Right lobe of liver (tissue), 6 donors: ENCODE data around the gene CDC20. TPM values are rescaled to one million over a fixed set of nuclear protein-coding genes. Genes with fewer than 3 reads are reported as not detected.

Experiments used
- ATAC-seq, 4 donors: fragments of 200-7000 bp; cut with Tn5 transposase; one replicate each; pipeline ENCODE4 v1.9.1; 2020; ENCODE audit warnings: mild to moderate bottlenecking in 4 of 4, moderate library complexity in 4 of 4
- DNase-seq, 3 donors: peaks; one replicate each; pipeline ENCODE4 v3.0.0-alpha.2; 2020
- H3K27ac ChIP-seq, 3 donors: fragments of 200-600 bp; one replicate each; pipeline ENCODE4 v1.8.0; 2022
- H3K27me3 ChIP-seq, 2 donors: fragments of 200-600 bp; one replicate each; pipeline ENCODE4 v1.8.0; 2022
- H3K36me3 ChIP-seq, 4 donors: fragments of 200-600 bp; sonication (generic) in 1 of 4; one replicate each; pipeline versions ENCODE4 v1.5.1 to v1.8.0; 2017 to 2022; ENCODE audit warnings: control low read depth in 1 of 4
- H3K4me1 ChIP-seq, 4 donors: fragments of 200-600 bp; sonication (generic) in 1 of 4; one replicate each; pipeline versions ENCODE4 v1.5.1 to v1.8.0; 2017 to 2022; ENCODE audit warnings: control low read depth in 1 of 4
- H3K4me3 ChIP-seq, 3 donors: fragments of 200-600 bp; one replicate each; pipeline ENCODE4 v1.8.0; 2022
- H3K9me3 ChIP-seq, 4 donors: fragments of 200-600 bp; sonication (generic) in 1 of 4; one replicate each; pipeline versions ENCODE4 v1.5.1 to v1.8.0; 2017 to 2022; ENCODE audit warnings: control low read depth in 1 of 4
- POLR2A ChIP-seq: fragments of 450-650 bp; IDR thresholded peaks from one replicate; pipeline ENCODE4 v1.6.1; 2017; ENCODE audit warnings: antibody characterized with exemption, mild to moderate bottlenecking
- WGBS: methylation state at CpG from one replicate; pipeline ENCODE4 v1.1.6; 2018; ENCODE audit warnings: low coverage, low lambda C conversion rate; ENCODE audit not compliant: insufficient coverage; ENCODE audit errors: missing lambda C conversion rate; 5-methylcytosine and 5-hydroxymethylcytosine counted together
- intact Hi-C, 2 donors: fragments of 100-400 bp; cut with DNase I; formaldehyde crosslinking; loops; one replicate each; pipeline versions ENCODE4 v1.11.2 to v1.14.1; 2022
- microRNA-seq, 2 donors: library from miRNA; unstranded; fragments of <30 nt; microRNA quantifications; one replicate each; pipeline ENCODE4, GENCODE V29; 2019 to 2020
- total RNA-seq, 6 experiments: library from RNA; depleted of rRNA in 2 of 6; stranded (reverse); fragments of >200 nt in 2 of 6; fragmentation: NEBNext Ultra II Directional in 3 of 6; extraction: Animal tissue kit (Norgen Biotek cat#: 25700) in 3 of 6; gene quantifications; one replicate each; pipeline versions ENCODE4 v1.1.0 to v1.2.4, GENCODE V29; 2016 to 2023
- TF ChIP-seq, protein P1 (sequence below), 4 donors: fragments of 200-600 bp in 3 of 4; fragments of 450-650 bp in 1 of 4; IDR thresholded peaks; one replicate each; pipeline versions ENCODE4 v1.5.1 to v1.8.0; 2016 to 2022; ENCODE audit warnings: antibody characterized with exemption in 4 of 4, mild to moderate bottlenecking in 2 of 4
- donor health status: DM: no; HTN: yes; CAD: no.
- donor health status: DM: no; HTN: no; CAD: no.
- donor health status: DM: no; HTN: no; CAD: no.
- donor health status: DM: no; HTN: yes; CAD: no.
- donor health status: DM: no; HTN: yes; CAD: no.

The CDC20 gene
- total RNA-seq, 6 experiments from 2014 or later, result 0.49 to 5.3 (median 2.3) TPM; not detected in 1

DNA sequence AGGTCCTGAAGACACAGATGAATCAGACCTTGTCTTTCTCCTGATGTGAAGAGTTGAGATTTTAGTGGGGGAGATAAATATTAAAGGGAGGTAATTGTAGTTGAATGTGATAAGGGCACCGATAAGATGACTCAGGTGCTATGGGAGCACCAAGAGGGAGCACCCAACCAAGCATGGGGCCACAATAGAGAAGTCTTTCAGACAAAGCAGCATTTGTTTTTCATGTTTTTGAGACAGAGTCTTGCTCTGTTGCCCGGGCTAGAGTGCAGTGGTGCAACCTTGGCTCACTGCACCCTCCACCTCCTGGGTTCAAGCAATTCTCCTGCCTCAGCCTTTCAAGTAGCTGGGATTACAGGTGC is 47.1 kb downstream of the CDC20 start:
- WGBS, result 100% methylated on average over 1 of the region's 2 CpGs
- Histone ChIP-seq H3K4me3 (no peak overlapping the region), H3K27me3 (no peaks in the 10 kb centered on the region), H3K36me3 (peaks cover 0 to 47% (median 20%) of the 10 kb centered on the region in 4 donors), H3K9me3 (no peaks in the 10 kb centered on the region), H3K4me1 (no peaks in the 10 kb centered on the region), H3K27ac (no peak overlapping the region)
- intact Hi-C loops, result loop anchor here in 1 of 2 donors (10.0 kb wide), 1 partner anchor 181 kb away; no protein-coding TSS in a partner anchor
- TF ChIP-seq, protein P1, sequence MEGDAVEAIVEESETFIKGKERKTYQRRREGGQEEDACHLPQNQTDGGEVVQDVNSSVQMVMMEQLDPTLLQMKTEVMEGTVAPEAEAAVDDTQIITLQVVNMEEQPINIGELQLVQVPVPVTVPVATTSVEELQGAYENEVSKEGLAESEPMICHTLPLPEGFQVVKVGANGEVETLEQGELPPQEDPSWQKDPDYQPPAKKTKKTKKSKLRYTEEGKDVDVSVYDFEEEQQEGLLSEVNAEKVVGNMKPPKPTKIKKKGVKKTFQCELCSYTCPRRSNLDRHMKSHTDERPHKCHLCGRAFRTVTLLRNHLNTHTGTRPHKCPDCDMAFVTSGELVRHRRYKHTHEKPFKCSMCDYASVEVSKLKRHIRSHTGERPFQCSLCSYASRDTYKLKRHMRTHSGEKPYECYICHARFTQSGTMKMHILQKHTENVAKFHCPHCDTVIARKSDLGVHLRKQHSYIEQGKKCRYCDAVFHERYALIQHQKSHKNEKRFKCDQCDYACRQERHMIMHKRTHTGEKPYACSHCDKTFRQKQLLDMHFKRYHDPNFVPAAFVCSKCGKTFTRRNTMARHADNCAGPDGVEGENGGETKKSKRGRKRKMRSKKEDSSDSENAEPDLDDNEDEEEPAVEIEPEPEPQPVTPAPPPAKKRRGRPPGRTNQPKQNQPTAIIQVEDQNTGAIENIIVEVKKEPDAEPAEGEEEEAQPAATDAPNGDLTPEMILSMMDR (IDR thresholded peaks at IDR 0.05), result no peak
- no peak for TF ChIP-seq POLR2A
- ATAC-seq (no peak), DNase-seq (no peak)

DNA sequence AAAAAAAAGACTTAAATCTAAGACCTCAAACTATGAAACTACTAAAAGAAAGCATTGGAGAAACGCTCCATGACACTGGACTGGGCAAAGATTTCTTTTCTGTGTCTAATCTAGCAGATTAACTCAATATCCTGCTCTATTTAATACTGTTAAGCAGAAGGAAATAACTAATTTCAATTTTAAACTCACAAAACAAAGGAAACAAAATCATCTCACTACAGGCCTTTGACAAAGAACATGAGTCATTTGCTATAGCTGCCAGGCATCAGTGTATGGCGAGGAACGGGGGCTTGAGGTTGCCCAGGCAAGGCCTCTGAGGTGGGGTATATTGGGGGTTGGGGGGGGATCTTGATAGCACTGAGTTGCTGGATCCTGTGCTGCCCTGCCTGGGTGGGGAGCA is 51.8 kb downstream of the CDC20 start:
- H3K36me3 ChIP-seq, result peaks cover 0 to 27% (median 8%) of the 10 kb centered on the region in 4 donors

More for the DNA sequence above, 51.8 kb downstream of the CDC20 start:
- Histone ChIP-seq H3K4me1 (no peaks in the 10 kb centered on the region), H3K27me3 (no peaks in the 10 kb centered on the region), H3K9me3 (no peaks in the 10 kb centered on the region), H3K27ac (no peak overlapping the region), H3K4me3 (no peak overlapping the region)
- no peak for TF ChIP-seq POLR2A
- intact Hi-C loops, result no loop called here
- 90% methylated on average over 3 of the region's 3 CpGs for WGBS
- no peak for DNase-seq
- ATAC-seq, result no peak

Small RNA genes within 50 kb of the gene (microRNA-seq; reads per million reads assigned to microRNA genes)
- gene MIR6734, result 0.64 to 1.4 reads per million in 2 donors

Other genes with a start within 250 kb of the CDC20 start
- gene EBNA1BP2, start 186.7 kb upstream of the CDC20 start, total RNA-seq, result 100 to 1,000 TPM in 1 of 6 experiments, 10 to 100 TPM in 5; 45.7 to 108 (median 61.4) TPM
- gene CFAP57, start 186.7 kb upstream of the CDC20 start, total RNA-seq, result not detected
- under 1 TPM in 2 of 6 experiments, not detected in 4; 0.21 to 0.27 TPM for gene TMEM125, start 89.0 kb upstream of the CDC20 start, total RNA-seq
- gene C1orf210, start 73.4 kb upstream of the CDC20 start, total RNA-seq, result 1 to 10 TPM in 4 of 6 experiments, under 1 TPM in 2; 0.58 to 2.7 (median 1.7) TPM
- 10 to 100 TPM in 1 of 6 experiments, 1 to 10 TPM in 5; 5.8 to 12.2 (median 8.0) TPM for gene TIE1, start 58.0 kb upstream of the CDC20 start, total RNA-seq
- under 1 TPM in 1 of 6 experiments, not detected in 5; 0.59 TPM for gene MPL, start 21.2 kb upstream of the CDC20 start, total RNA-seq
- 10 to 100 TPM; 19.9 to 38.3 (median 29.2) TPM for gene ELOVL1, start 9.0 kb downstream of the CDC20 start, total RNA-seq
- 10 to 100 TPM; 20.7 to 26.6 (median 24.1) TPM for gene MED8, start 30.8 kb downstream of the CDC20 start, total RNA-seq
- gene SZT2, start 30.9 kb downstream of the CDC20 start, total RNA-seq, result 10 to 100 TPM; 12.7 to 30.4 (median 19.2) TPM
- 10 to 100 TPM; 33.8 to 52.9 (median 41.9) TPM for gene HYI, start 95.0 kb downstream of the CDC20 start, total RNA-seq
- 100 to 1,000 TPM in 4 of 6 experiments, 10 to 100 TPM in 2; 97.1 to 252 (median 160) TPM for gene PTPRF, start 171.9 kb downstream of the CDC20 start, total RNA-seq